ENCODE results near the gene ANO10. TPM values are rescaled to one million over a fixed set of nuclear protein-coding genes. Genes with fewer than 3 reads are reported as not detected.

The ANO10 gene
- total and polyA plus RNA-seq, 2 donors (not counting 3 experiments of a cell fraction or from before 2014, with no cell fraction given) = 28.4 to 45.8 TPM

DNA sequence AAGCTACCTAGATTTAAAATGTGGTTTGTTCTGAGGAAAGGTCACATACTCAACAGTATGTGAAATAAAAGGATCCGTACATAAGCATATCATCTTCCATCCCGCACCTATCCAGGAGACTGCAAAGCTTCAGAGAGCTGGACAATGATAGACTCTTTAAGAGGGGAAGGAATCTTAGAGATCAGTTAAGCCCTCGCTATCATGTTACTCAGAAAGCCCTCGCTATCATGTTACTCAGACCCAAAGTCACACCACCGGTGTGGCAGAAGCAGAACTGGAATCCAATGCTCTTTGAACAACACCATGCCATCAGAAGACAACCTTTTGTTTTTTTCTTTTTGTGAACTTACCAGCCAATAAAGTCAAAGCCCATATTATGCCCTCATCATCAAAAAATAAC, 5.8 kb downstream of the ANO10 start:
- Histone ChIP-seq H3K27me3 (ENCODE audit: control insufficient read depth in 2 of 2, insufficient read depth in 2 of 2, low read length in 2 of 2) (no peaks in the 10 kb centered on the region), H3K4me1 (ENCODE audit: control insufficient read depth, extremely low read depth, insufficient read depth, low read length) (peaks cover 4% of the 10 kb centered on the region), H4K20me1 (replicated peaks; ENCODE audit: control insufficient read depth, extremely low read depth, insufficient read depth, low read length) (no peaks in the 10 kb centered on the region), H3K27ac (ENCODE audit: insufficient read depth, low read depth, low read length) (no peak overlapping the region), H3K9ac (replicated peaks; ENCODE audit: extremely low read depth, insufficient read depth, low read length) (no peak overlapping the region), H3K36me3 (ENCODE audit: control insufficient read depth in 2 of 2, extremely low read depth in 1 of 2, insufficient read depth in 2 of 2, low read length in 2 of 2) (no peaks in the 10 kb centered on the region), H3K79me2 (ENCODE audit: control insufficient read depth, insufficient read depth, low read length) (peaks cover 36% of the 10 kb centered on the region), H2AFZ (ENCODE audit: low read depth, low read length) (no peak overlapping the region), H3K9me3 (replicated peaks; ENCODE audit: control insufficient read depth, insufficient read depth, low read length) (no peaks in the 10 kb centered on the region), H3K9me1 (replicated peaks; ENCODE audit: control insufficient read depth, extremely low read depth, insufficient read depth, low read length) (no peaks in the 10 kb centered on the region), H3K4me2 (ENCODE audit: insufficient read depth, low read length) (no peak overlapping the region), H3K4me3 (replicated peaks in 1 of 3; ENCODE audit: insufficient read depth in 1 of 3, low read depth in 1 of 3, low read length in 3 of 3) (no peak overlapping the region)
- dilution Hi-C loops (cut with MboI; ENCODE audit: extremely low pct_ligation_motif_present, low sequenced_read_pairs) = no loop called here
- TF ChIP-seq GATA2 (IDR thresholded peaks at IDR 0.05; ENCODE audit: insufficient read depth, insufficient read length, low read depth, low read length) (no peak), POLR2A (IDR thresholded peaks at IDR 0.05; ENCODE audit: low read depth, low read length) (no peak), POLR2AphosphoS5 (IDR thresholded peaks at IDR 0.05; ENCODE audit: insufficient read depth, low read depth, low read length) (no peak), FOS (IDR thresholded peaks at IDR 0.05; ENCODE audit: borderline replicate concordance, insufficient read depth, low read length) (no peak), JUN (IDR thresholded peaks at IDR 0.05; ENCODE audit: borderline replicate concordance, insufficient read depth, insufficient read length, low read depth) (no peak), MYC (IDR thresholded peaks at IDR 0.05; ENCODE audit: low read depth, low read length) (no peak), EZH2 (IDR thresholded peaks at IDR 0.05; ENCODE audit: borderline replicate concordance, low read depth, low read length, severe bottlenecking) (no peak)
- TF ChIP-seq, protein P1, sequence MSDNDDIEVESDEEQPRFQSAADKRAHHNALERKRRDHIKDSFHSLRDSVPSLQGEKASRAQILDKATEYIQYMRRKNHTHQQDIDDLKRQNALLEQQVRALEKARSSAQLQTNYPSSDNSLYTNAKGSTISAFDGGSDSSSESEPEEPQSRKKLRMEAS (IDR thresholded peaks at IDR 0.05; ENCODE audit: insufficient read depth, insufficient read length) = no peak
- TF ChIP-seq, protein P2, sequence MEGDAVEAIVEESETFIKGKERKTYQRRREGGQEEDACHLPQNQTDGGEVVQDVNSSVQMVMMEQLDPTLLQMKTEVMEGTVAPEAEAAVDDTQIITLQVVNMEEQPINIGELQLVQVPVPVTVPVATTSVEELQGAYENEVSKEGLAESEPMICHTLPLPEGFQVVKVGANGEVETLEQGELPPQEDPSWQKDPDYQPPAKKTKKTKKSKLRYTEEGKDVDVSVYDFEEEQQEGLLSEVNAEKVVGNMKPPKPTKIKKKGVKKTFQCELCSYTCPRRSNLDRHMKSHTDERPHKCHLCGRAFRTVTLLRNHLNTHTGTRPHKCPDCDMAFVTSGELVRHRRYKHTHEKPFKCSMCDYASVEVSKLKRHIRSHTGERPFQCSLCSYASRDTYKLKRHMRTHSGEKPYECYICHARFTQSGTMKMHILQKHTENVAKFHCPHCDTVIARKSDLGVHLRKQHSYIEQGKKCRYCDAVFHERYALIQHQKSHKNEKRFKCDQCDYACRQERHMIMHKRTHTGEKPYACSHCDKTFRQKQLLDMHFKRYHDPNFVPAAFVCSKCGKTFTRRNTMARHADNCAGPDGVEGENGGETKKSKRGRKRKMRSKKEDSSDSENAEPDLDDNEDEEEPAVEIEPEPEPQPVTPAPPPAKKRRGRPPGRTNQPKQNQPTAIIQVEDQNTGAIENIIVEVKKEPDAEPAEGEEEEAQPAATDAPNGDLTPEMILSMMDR (IDR thresholded peaks at IDR 0.05; ENCODE audit: extremely low read depth in 1 of 2, insufficient read depth in 1 of 2, low read depth in 1 of 2, low read length in 2 of 2) = no peak
- DNase-seq (ENCODE audit: low read depth, low spot score) = no peak
- POLR2A ChIA-PET = no interaction called here
- no TSS peak for BruUV-seq (replicated peaks)
- no peak for FAIRE-seq
- CTCF ChIA-PET = no interaction called here
- intact Hi-C loops (cut with micrococcal nuclease) = no loop called here
